MM.1S (cell line): ENCODE data around the gene GABRB3.

ENCODE experiments used
- DNase-seq: peaks from one replicate; pipeline ENCODE4 v3.0.0-alpha.2; 2015
- H2AFZ ChIP-seq: fragments of 300-600 bp; sonication (generic); 2 replicates; pipeline ENCODE4 v1.6.0; 2016; ENCODE audit warnings: antibody characterized with exemption, low read length
- H3F3A ChIP-seq: fragments of 300-600 bp; sonication (generic); 2 replicates; pipeline ENCODE4 v1.6.1; 2016; ENCODE audit warnings: mild to moderate bottlenecking, antibody characterized with exemption, low read length, moderate library complexity, mixed read lengths; ENCODE audit not compliant: insufficient read depth
- H3K27ac ChIP-seq: fragments of 300-600 bp; sonication (generic); 2 replicates; pipeline ENCODE4 v1.5.1; 2016; ENCODE audit warnings: mild to moderate bottlenecking, low read length
- H3K27me3 ChIP-seq: fragments of 300-600 bp; sonication (generic); replicated peaks from 2 replicates; pipeline ENCODE4 v1.6.0; 2016; ENCODE audit warnings: low read length; ENCODE audit not compliant: insufficient read depth
- H3K36me3 ChIP-seq: fragments of 300-600 bp; sonication (generic); replicated peaks from 2 replicates; pipeline ENCODE4 v1.6.1; 2016; ENCODE audit warnings: mild to moderate bottlenecking, low read length, mixed read lengths; ENCODE audit not compliant: insufficient read depth
- H3K4me1 ChIP-seq: fragments of 300-600 bp; sonication (generic); 2 replicates; pipeline ENCODE4 v1.6.1; 2016; ENCODE audit warnings: low read length, mixed read lengths
- H3K4me2 ChIP-seq: fragments of 300-600 bp; sonication (generic); 2 replicates; pipeline ENCODE4 v1.6.0; 2016; ENCODE audit warnings: low read depth, low read length
- H3K4me3 ChIP-seq: fragments of 300-600 bp; sonication (generic); 2 replicates; pipeline ENCODE4 v1.5.1; 2016; ENCODE audit warnings: low read length, mixed read lengths
- H3K79me2 ChIP-seq: fragments of 300-600 bp; sonication (generic); 2 replicates; pipeline ENCODE4 v1.6.1; 2016; ENCODE audit warnings: mixed run types, low read length, mixed read lengths
- H3K9ac ChIP-seq: fragments of 300-600 bp; sonication (generic); 2 replicates; pipeline ENCODE4 v1.6.1; 2016; ENCODE audit warnings: low read length, mixed read lengths
- H3K9me2 ChIP-seq: fragments of 300-600 bp; sonication (generic); replicated peaks from 2 replicates; pipeline ENCODE4 v1.6.1; 2016; ENCODE audit warnings: mild to moderate bottlenecking, low read length, mixed read lengths; ENCODE audit not compliant: insufficient read depth
- H3K9me3 ChIP-seq: fragments of 300-600 bp; sonication (generic); replicated peaks from 2 replicates; pipeline ENCODE4 v1.6.1; 2016; ENCODE audit warnings: mild to moderate bottlenecking, low read length, mixed read lengths; ENCODE audit not compliant: insufficient read depth
- H4K20me1 ChIP-seq: fragments of 300-600 bp; sonication (generic); 2 replicates; pipeline ENCODE4 v1.6.1; 2016; ENCODE audit warnings: mild to moderate bottlenecking, low read length, moderate library complexity, mixed read lengths; ENCODE audit not compliant: insufficient read depth
- EZH2 ChIP-seq: fragments of 300-600 bp; sonication (generic); optimal IDR thresholded peaks from 2 replicates; pipeline ENCODE3; 2017; ENCODE audit warnings: low read depth, mild to moderate bottlenecking, antibody characterized with exemption, low read length, mixed read lengths
- EZH2phosphoT487 ChIP-seq: fragments of 300-600 bp; sonication (generic); IDR thresholded peaks from 2 replicates; pipeline ENCODE4 v1.6.1; 2018; ENCODE audit warnings: antibody characterized with exemption, low read length
- TF ChIP-seq, protein P1 (sequence below): fragments of 300-600 bp; sonication (generic); IDR thresholded peaks from 2 replicates; pipeline ENCODE4 v1.5.1; 2016; ENCODE audit warnings: antibody characterized with exemption, low read length, mixed read lengths

The GABRB3 gene

DNA sequence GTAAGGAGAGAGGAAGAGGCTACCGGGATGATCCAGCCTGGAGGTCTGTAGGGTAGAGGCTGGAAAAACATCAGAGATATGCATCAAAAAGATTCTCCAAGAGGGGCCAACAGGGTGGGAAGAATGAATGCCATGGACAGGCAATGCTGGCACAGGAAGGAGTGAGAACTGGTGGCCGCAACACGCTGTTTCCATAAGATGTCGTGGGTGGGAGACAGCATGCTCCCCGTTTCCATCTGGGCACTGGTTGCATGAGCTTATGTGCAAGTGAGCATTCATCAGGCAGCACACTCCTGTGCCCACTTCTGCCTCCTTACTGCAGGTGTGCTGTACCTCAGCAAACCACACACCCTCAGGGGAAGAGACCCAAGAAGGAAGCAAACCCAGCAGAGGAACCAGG is 59.4 kb downstream of the GABRB3 start:
- no peak for DNase-seq
- no peaks in the 10 kb centered on the region for H3K27me3 ChIP-seq
- no peaks in the 10 kb centered on the region for H4K20me1 ChIP-seq
- no peaks in the 10 kb centered on the region for H3K9me3 ChIP-seq
- H3K9me2 ChIP-seq, result no peaks in the 10 kb centered on the region
- no peak overlapping the region for H3K4me3 ChIP-seq
- no peak overlapping the region for H2AFZ ChIP-seq
- no peaks in the 10 kb centered on the region for H3K4me1 ChIP-seq
- H3K4me2 ChIP-seq, result no peak overlapping the region
- no peak overlapping the region for H3K9ac ChIP-seq
- no peaks in the 10 kb centered on the region for H3K36me3 ChIP-seq
- H3K27ac ChIP-seq, result no peak overlapping the region
- TF ChIP-seq EZH2phosphoT487, result no peak
- TF ChIP-seq, protein P1, sequence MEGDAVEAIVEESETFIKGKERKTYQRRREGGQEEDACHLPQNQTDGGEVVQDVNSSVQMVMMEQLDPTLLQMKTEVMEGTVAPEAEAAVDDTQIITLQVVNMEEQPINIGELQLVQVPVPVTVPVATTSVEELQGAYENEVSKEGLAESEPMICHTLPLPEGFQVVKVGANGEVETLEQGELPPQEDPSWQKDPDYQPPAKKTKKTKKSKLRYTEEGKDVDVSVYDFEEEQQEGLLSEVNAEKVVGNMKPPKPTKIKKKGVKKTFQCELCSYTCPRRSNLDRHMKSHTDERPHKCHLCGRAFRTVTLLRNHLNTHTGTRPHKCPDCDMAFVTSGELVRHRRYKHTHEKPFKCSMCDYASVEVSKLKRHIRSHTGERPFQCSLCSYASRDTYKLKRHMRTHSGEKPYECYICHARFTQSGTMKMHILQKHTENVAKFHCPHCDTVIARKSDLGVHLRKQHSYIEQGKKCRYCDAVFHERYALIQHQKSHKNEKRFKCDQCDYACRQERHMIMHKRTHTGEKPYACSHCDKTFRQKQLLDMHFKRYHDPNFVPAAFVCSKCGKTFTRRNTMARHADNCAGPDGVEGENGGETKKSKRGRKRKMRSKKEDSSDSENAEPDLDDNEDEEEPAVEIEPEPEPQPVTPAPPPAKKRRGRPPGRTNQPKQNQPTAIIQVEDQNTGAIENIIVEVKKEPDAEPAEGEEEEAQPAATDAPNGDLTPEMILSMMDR, result no peak
- TF ChIP-seq EZH2, result no peak
- no peaks in the 10 kb centered on the region for H3K79me2 ChIP-seq
- no peaks in the 10 kb centered on the region for H3F3A ChIP-seq

DNA sequence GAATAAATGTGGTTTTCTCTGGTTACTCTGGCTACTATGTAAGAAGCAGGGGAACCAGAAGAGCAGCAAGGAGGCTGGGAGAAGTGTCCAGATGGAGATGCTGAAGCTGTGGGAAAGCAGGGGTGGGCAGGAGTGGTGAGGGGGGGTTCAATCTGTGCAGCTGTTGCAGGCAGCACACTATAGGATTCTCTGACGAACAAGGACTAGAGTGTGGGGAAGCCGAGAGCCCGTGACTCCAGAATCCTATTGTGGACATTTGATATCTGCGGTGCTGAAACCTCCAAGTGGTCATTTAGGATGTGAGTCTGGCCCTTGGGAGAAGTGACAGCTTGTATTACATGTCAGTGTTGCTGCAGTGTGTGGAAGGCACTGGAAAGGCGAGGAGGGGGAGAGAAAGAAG is 60.5 kb downstream of the GABRB3 start:
- no peak overlapping the region for H2AFZ ChIP-seq
- no peak overlapping the region for H3K4me2 ChIP-seq
- no peaks in the 10 kb centered on the region for H3K4me1 ChIP-seq
- no peaks in the 10 kb centered on the region for H3K27me3 ChIP-seq
- no peak for DNase-seq
- no peak overlapping the region for H3K9ac ChIP-seq
- no peaks in the 10 kb centered on the region for H3K36me3 ChIP-seq
- no peaks in the 10 kb centered on the region for H4K20me1 ChIP-seq
- no peaks in the 10 kb centered on the region for H3K9me3 ChIP-seq
- TF ChIP-seq, protein P1, result no peak
- no peak for TF ChIP-seq EZH2phosphoT487
- H3K27ac ChIP-seq, result no peak overlapping the region
- H3F3A ChIP-seq, result no peaks in the 10 kb centered on the region
- H3K79me2 ChIP-seq, result no peaks in the 10 kb centered on the region
- no peaks in the 10 kb centered on the region for H3K9me2 ChIP-seq
- H3K4me3 ChIP-seq, result no peak overlapping the region

DNA sequence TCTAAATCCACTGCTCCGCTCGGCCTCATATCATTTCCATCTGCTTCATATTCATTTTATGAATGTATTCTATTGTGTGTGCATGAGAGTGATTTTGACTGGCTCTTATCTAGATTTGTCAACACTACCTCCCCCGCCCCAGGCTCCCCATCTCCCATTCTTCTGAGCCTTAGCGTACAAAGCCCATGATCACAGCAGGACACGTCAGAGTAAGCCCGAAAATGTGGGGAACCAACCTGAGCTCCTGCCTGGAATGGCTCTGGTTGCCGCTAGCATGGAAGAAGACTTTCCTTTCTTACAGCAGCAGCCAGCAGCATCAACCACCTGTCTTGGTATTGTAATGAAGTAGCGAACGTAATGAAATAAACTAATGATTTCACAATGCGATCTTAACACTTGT is 61.4 kb downstream of the GABRB3 start:
- H3K27ac ChIP-seq, result no peak overlapping the region
- H3K4me2 ChIP-seq, result no peak overlapping the region
- no peaks in the 10 kb centered on the region for H3K36me3 ChIP-seq
- TF ChIP-seq EZH2, result no peak
- TF ChIP-seq, protein P1, result no peak
- no peak for TF ChIP-seq EZH2phosphoT487
- H3K4me3 ChIP-seq, result no peak overlapping the region
- H2AFZ ChIP-seq, result no peak overlapping the region
- no peaks in the 10 kb centered on the region for H4K20me1 ChIP-seq
- H3K9me2 ChIP-seq, result no peaks in the 10 kb centered on the region
- H3K9ac ChIP-seq, result no peak overlapping the region
- no peaks in the 10 kb centered on the region for H3K27me3 ChIP-seq
- H3K4me1 ChIP-seq, result no peaks in the 10 kb centered on the region
- no peak for DNase-seq
- 0 out of 2 replicates have a peak, but pooled peaks cover 3% of the 10 kb centered on the region for H3K9me3 ChIP-seq
- H3F3A ChIP-seq, result no peaks in the 10 kb centered on the region
- no peaks in the 10 kb centered on the region for H3K79me2 ChIP-seq
